WTC11 (cell line): ENCODE measurements around the gene CAV1. TPM values are rescaled to one million over a fixed set of nuclear protein-coding genes. Genes with fewer than 3 reads are reported as not detected.

Source experiments
- ATAC-seq: fragments of 200-7000 bp; cut with Tn5 transposase; 2 replicates; pipeline ENCODE4 v1.10.0; 2021; ENCODE audit warnings: mild to moderate bottlenecking, moderate library complexity
- CTCF ChIA-PET: fragments of 300-600 bp; sonication (Branson Sonifier 250); formaldehyde crosslinking; loops from one replicate; lab custom pipeline; 2021; ENCODE audit warnings: antibody characterized with exemption; lab: Charles Lee
- POLR2A ChIA-PET: fragments of 350-600 bp; sonication (Branson Sonifier 250); formaldehyde crosslinking; loops from one replicate; lab custom pipeline; 2021; ENCODE audit warnings: antibody characterized with exemption; lab: Charles Lee
- DNase-seq: peaks from one replicate; pipeline ENCODE4 v3.0.0; 2021; ENCODE audit warnings: low spot score
- H3K27ac Mint-ChIP-seq: 2 replicates; pipeline ENCODE4 v1.8.0; 2021; ENCODE audit warnings: mixed read lengths
- H3K27me3 Mint-ChIP-seq: 2 replicates; pipeline ENCODE4 v1.8.0; 2021; ENCODE audit warnings: low read depth, mild to moderate bottlenecking, moderate library complexity, mixed read lengths
- H3K36me3 Mint-ChIP-seq: 2 replicates; pipeline ENCODE4 v1.8.0; 2021; ENCODE audit warnings: mixed read lengths
- H3K4me1 Mint-ChIP-seq: 2 replicates; pipeline ENCODE4 v1.8.0; 2022; ENCODE audit warnings: mixed read lengths
- H3K4me3 Mint-ChIP-seq: 2 replicates; pipeline ENCODE4 v1.8.0; 2021; ENCODE audit warnings: mild to moderate bottlenecking, moderate library complexity, mixed read lengths
- H3K9me3 Mint-ChIP-seq: 2 replicates; pipeline ENCODE4 v1.8.0; 2021; ENCODE audit warnings: mixed read lengths
- ARID4B ChIP-seq: sonication (generic); formaldehyde crosslinking; IDR thresholded peaks from 2 replicates; pipeline ENCODE4 v1.8.0; 2023; ENCODE audit warnings: missing genetic modification reagents, mild to moderate bottlenecking, borderline replicate concordance
- CREB1 ChIP-seq: sonication (generic); formaldehyde crosslinking; IDR thresholded peaks from 2 replicates; pipeline ENCODE4 v1.8.0; 2023; ENCODE audit warnings: mild to moderate bottlenecking, missing genetic modification reagents
- CTCF ChIP-seq: fragments of 200-600 bp; IDR thresholded peaks from 2 replicates; pipeline ENCODE4 v1.8.0; 2022; ENCODE audit warnings: antibody characterized with exemption
- E2F1 ChIP-seq: sonication (generic); formaldehyde crosslinking; IDR thresholded peaks from 2 replicates; pipeline ENCODE4 v1.8.0; 2022; ENCODE audit warnings: mild to moderate bottlenecking, missing genetic modification reagents
- EMX1 ChIP-seq: fragments of 250-450 bp; sonication (Bioruptor Pico); IDR thresholded peaks from 2 replicates; pipeline ENCODE4 v1.8.0; 2021; ENCODE audit warnings: mild to moderate bottlenecking
- FOXJ3 ChIP-seq: sonication (generic); formaldehyde crosslinking; IDR thresholded peaks from 2 replicates; pipeline ENCODE4 v1.9.0; 2021; ENCODE audit warnings: missing genetic modification reagents, mild to moderate bottlenecking, borderline replicate concordance
- HMGXB4 ChIP-seq: sonication (generic); formaldehyde crosslinking; IDR thresholded peaks from 2 replicates; pipeline ENCODE4 v1.8.1; 2023; ENCODE audit warnings: mild to moderate bottlenecking, moderate library complexity, missing genetic modification reagents
- JUN ChIP-seq: sonication (generic); formaldehyde crosslinking; IDR thresholded peaks from 2 replicates; pipeline ENCODE4 v1.8.0; 2023; ENCODE audit warnings: mild to moderate bottlenecking, missing genetic modification reagents
- MYBL2 ChIP-seq: sonication (generic); formaldehyde crosslinking; IDR thresholded peaks from 2 replicates; pipeline ENCODE4 v1.8.1; 2023; ENCODE audit warnings: mild to moderate bottlenecking, moderate library complexity, missing genetic modification reagents
- NFYB ChIP-seq: sonication (generic); formaldehyde crosslinking; conservative IDR thresholded peaks from 2 replicates; pipeline ENCODE4 v1.8.0; 2022; ENCODE audit warnings: low read depth, missing genetic modification reagents
- OVOL2 ChIP-seq: fragments of 250-450 bp; sonication (Bioruptor Pico); IDR thresholded peaks from 2 replicates; pipeline ENCODE4 v1.9.0; 2021; ENCODE audit warnings: mild to moderate bottlenecking, borderline replicate concordance
- PRDM15 ChIP-seq: sonication (generic); formaldehyde crosslinking; IDR thresholded peaks from 2 replicates; pipeline ENCODE4 v1.8.0; 2022; ENCODE audit warnings: missing genetic modification reagents
- RELA ChIP-seq: sonication (generic); formaldehyde crosslinking; IDR thresholded peaks from 2 replicates; pipeline ENCODE4 v1.8.1; 2022; ENCODE audit warnings: missing genetic modification reagents, mild to moderate bottlenecking, borderline replicate concordance
- SMAD3 ChIP-seq: sonication (generic); formaldehyde crosslinking; IDR thresholded peaks from 2 replicates; pipeline ENCODE4 v1.8.0; 2022; ENCODE audit warnings: missing genetic modification reagents, mild to moderate bottlenecking, borderline replicate concordance
- TP53 ChIP-seq: sonication (generic); formaldehyde crosslinking; IDR thresholded peaks from 2 replicates; pipeline ENCODE4 v1.8.1; 2023; ENCODE audit warnings: mild to moderate bottlenecking, missing genetic modification reagents
- USF1 ChIP-seq: sonication (generic); formaldehyde crosslinking; IDR thresholded peaks from 2 replicates; pipeline ENCODE4 v1.8.0; 2022; ENCODE audit warnings: mild to moderate bottlenecking, missing genetic modification reagents
- ZBTB21 ChIP-seq: sonication (generic); formaldehyde crosslinking; IDR thresholded peaks from 2 replicates; pipeline ENCODE4 v1.8.1; 2023; ENCODE audit warnings: mild to moderate bottlenecking, missing genetic modification reagents, borderline replicate concordance
- ZNF138 ChIP-seq: sonication (generic); formaldehyde crosslinking; conservative IDR thresholded peaks from 2 replicates; pipeline ENCODE4 v1.8.1; 2022; ENCODE audit warnings: mild to moderate bottlenecking, moderate library complexity, missing genetic modification reagents
- ZNF317 ChIP-seq: sonication (generic); formaldehyde crosslinking; IDR thresholded peaks from 2 replicates; pipeline ENCODE4 v1.8.1; 2023; ENCODE audit warnings: low read depth, mild to moderate bottlenecking, moderate library complexity, missing genetic modification reagents, borderline replicate concordance
- total RNA-seq: library from RNA; stranded (reverse); gene quantifications from 3 replicates; pipeline ENCODE4 v1.2.3, GENCODE V29; 2021

Gene CAV1
- total RNA-seq, 1 experiment from 2014 or later = 19.7 TPM

- no peak for TF ChIP-seq ZBTB21 (CRISPR knock-in tag)
- no peak for TF ChIP-seq CREB1 (CRISPR knock-in tag)
Observed at GRCh38 chr7:116530107-116530820, 5.4 kb downstream of the CAV1 start (continued).

- ChIA-PET POLR2A (no interaction called here), CTCF (no interaction called here)
- Mint-ChIP-seq H3K4me1 (peaks cover 17% of the 10 kb centered on the region), H3K36me3 (no peaks in the 10 kb centered on the region), H3K4me3 (no peak overlapping the region), H3K27ac (no peak overlapping the region), H3K27me3 (peaks cover 7% of the 10 kb centered on the region), H3K9me3 (no peaks in the 10 kb centered on the region)
- no peak for ATAC-seq
- DNase-seq = no peak
- no peak for TF ChIP-seq ZNF317 (CRISPR knock-in tag)
- TF ChIP-seq JUN (CRISPR knock-in tag) = no peak
- no peak for TF ChIP-seq HMGXB4
- no peak for TF ChIP-seq NFYB (CRISPR knock-in tag)
- no peak for TF ChIP-seq SMAD3 (CRISPR knock-in tag)
- no peak for TF ChIP-seq ARID4B
- no peak for TF ChIP-seq PRDM15 (CRISPR knock-in tag)
- TF ChIP-seq USF1 = no peak
- no peak for TF ChIP-seq RELA (CRISPR knock-in tag)
- TF ChIP-seq EMX1 = no peak
- TF ChIP-seq OVOL2 (CRISPR knock-in tag) = no peak
- TF ChIP-seq CTCF = no peak
- no peak for TF ChIP-seq E2F1 (CRISPR knock-in tag)
- TF ChIP-seq FOXJ3 (CRISPR knock-in tag) = no peak
- TF ChIP-seq MYBL2 (CRISPR knock-in tag) = no peak
- TF ChIP-seq TP53 = no peak
- no peak for TF ChIP-seq ZNF138
Observed at GRCh38 chr7:116532102-116532688, 7.4 kb downstream of the CAV1 start.
